GM19324 (cell line): Measurements from ENCODE around the gene ZNF793.

Experiments used
- ATAC-seq: cut with Tn5 transposase; IDR thresholded peaks from one replicate; pipeline ENCODE4 v1.9.1; 2021; ENCODE audit warnings: mild to moderate bottlenecking, moderate library complexity; ENCODE audit not compliant: unreplicated experiment, low FRiP score

ZNF793 gene

GRCh38 chr19:37564624-37565369 lies 58.1 kb downstream of the ZNF793 start:
- no peak for ATAC-seq

GRCh38 chr19:37565370-37565669 lies 58.6 kb downstream of the ZNF793 start:
- ATAC-seq = no peak

GRCh38 chr19:37572203-37572602 lies 65.5 kb downstream of the ZNF793 start:
- ATAC-seq = no peak

GRCh38 chr19:37583340-37583739 lies 76.6 kb downstream of the ZNF793 start:
- no peak for ATAC-seq
